ENCODE data around the gene NPAS1.
A peak's percentile ranks its signal among the peaks of the same experiment; 100 is the strongest.
"Not testable (repeated sequence)": the region's sequence is repeated elsewhere in the genome, so short reads cannot be mapped to it uniquely, and the experiment has no call there.

NPAS1 gene

GRCh38 chr19:46990991-46991676, 28.5 kb upstream of the NPAS1 start:
- peak; percentile 84 for DNase-seq (ENCODE audit: low spot score)

- DNase-seq (ENCODE audit: low spot score) = no peak
These were observed 26.7 kb upstream of the NPAS1 start for GRCh38 chr19:46992699-46993535.

DNA sequence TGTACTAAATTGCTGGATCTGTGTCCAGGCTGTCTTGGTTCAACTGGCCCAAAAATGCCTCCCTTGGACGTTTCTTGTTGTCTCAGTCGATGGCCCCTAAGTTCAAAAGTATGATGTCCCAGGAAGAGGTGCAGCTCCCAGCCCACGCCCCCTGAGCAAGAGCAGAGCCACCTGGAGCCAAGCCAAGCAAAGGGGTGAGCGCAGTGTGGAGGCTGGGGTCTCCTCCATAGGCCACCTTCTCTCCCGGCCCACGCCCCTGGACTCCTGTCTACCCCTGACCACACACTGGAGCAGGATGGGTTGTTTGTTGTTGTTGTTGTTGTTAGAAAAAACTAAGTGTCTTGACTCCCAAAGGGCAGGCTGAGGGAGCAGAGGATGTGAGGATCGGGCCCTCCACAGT, 26.0 kb upstream of the NPAS1 start:
- no peak for DNase-seq (ENCODE audit: low spot score)

DNA sequence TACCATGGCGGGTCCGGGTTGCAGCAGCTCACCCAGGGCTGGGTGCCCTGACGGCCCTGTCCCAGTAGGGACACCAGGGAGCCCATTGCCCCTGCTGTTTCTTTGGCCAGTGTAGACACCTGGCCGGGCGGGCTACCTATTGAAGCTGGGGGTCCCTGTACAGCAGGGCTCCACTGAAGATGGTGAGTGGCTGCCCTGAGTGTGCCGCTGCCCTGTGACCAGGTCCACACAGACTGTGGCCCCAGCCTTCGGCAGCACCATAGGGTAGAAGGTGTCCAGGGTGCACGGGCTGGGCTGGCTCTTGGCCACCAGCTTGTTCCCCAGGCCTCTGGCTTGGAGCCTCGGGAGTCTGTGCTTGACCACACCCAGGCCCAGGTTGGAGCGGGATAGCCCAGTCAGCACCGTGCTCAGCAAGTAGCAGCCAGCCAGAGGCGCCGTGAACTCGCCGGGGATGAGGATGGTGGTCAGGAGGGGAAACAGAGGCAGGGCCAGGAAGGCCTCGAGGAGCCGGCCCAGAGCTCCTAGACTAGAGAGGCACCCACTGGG, 25.4 kb upstream of the NPAS1 start:
- DNase-seq (ENCODE audit: low spot score) = no peak

GRCh38 chr19:46995492-46995891, 24.1 kb upstream of the NPAS1 start:
- no peak for DNase-seq (ENCODE audit: low spot score)

GRCh38 chr19:46998445-46999125, 21.1 kb upstream of the NPAS1 start:
- DNase-seq (ENCODE audit: low spot score) = no peak

GRCh38 chr19:46999377-46999776, 20.3 kb upstream of the NPAS1 start:
- no peak for DNase-seq (ENCODE audit: low spot score)

GRCh38 chr19:46999878-47000277, 19.8 kb upstream of the NPAS1 start:
- no peak for DNase-seq (ENCODE audit: low spot score)

- no peak for DNase-seq (ENCODE audit: low spot score)
These were observed 19.3 kb upstream of the NPAS1 start for GRCh38 chr19:47000373-47000772.

- no peak for DNase-seq (ENCODE audit: low spot score)
These were observed 18.1 kb upstream of the NPAS1 start for GRCh38 chr19:47001584-47001983.

DNA sequence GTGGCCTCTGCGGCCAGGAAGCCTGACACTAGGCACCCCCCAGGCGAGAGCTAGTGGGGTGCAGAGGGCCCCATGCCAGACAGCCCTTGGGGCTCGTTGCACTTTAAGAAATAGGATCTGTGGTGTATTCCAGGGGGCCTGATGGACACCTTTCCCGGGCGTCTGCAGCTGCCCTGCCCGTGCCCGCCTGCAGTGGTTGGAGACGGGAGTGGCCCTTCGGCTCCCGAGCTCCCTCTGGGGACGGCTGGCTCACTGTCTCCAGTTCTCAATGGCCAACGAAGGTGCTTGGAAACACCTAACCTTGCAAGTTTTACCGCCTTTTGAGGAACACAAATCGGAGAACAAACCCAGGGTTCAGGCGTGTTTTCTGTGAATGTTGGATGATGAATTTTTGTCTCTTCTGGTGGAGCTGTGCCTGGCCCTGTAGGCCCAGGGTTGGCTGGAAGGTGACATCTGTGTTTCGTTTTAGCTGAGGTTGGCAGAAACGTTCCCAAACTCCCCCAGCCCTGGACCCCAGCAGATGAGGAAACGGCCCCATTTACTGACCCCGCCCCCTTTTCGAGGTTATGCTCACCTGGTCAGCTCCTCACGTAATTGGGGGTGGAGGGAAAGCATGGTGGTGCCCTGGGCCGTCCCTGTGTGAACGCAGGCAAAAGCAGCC, 17.4 kb upstream of the NPAS1 start:
- no peak for DNase-seq (ENCODE audit: low spot score)

- no peak for DNase-seq (ENCODE audit: low spot score)
These were observed 16.6 kb upstream of the NPAS1 start for GRCh38 chr19:47002853-47003610.

GRCh38 chr19:47003611-47004465, 15.8 kb upstream of the NPAS1 start:
- no peak for DNase-seq (ENCODE audit: low spot score)

DNA sequence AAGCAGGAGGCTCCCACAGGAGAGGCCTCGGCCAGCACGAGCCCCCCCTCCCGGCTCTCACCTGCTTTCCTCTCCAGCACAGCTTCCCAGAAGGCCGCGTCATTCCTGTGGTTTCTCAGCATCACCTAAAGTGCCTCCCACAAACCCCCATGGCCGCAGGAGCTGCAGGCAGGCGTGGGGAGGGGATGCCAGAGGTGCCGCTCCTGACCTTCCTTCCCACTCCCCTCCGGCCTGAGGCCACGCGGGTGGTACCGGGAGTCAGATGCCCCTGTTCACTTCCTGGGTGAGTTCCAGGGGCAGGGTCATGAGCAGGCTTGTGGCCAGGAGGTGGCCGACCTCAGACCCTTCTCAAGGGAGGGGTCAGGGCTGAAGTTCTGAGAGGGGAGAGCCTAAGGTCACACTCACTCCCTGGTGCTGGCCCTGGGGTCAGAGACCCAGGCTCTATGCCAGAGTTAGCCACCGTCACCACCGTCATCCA, 14.4 kb upstream of the NPAS1 start:
- no peak for DNase-seq (ENCODE audit: low spot score)

DNA sequence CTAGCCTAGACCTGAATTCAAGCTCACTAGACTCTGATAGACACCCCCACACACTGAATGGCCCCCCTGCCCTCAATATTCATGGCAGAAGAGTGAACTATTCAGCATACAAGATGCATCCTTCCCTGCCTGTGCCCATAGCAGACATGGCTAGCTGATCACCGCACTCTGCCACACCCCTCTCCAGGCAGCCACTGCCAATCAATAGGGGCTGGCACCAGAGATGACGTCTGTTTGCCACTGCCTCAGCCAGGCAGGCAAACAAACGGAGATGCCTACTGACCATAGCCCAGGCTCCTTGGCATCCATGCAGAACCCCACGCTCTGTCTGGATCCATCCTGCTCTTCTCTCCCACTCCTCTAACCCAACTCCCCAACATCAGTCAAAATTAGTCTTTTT, 13.8 kb upstream of the NPAS1 start:
- no peak for DNase-seq (ENCODE audit: low spot score)

- DNase-seq (ENCODE audit: low spot score) = no peak
These were observed 13.1 kb upstream of the NPAS1 start for GRCh38 chr19:47006496-47006895.

DNA sequence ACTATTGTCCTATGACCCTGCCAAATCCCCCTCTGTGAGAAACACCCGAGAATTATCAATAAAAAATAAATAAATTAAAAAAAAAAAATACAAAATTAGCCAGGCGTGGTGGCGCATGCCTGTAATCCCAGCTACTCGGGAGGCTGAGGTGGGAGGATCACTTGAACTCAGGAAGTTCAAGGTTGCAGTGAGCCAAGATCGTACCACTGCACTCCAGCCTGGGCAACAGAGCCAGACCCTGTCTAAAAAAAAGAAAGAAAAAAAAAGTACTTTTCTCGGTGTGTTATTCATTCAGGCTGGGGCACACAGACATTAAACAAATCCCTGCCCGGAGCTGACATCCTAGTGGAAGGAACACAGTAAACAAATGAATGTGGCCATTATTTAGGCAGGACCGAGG, 9.1 kb upstream of the NPAS1 start:
- DNase-seq (ENCODE audit: low spot score) = not testable (repeated sequence)

- no peak for DNase-seq (ENCODE audit: low spot score)
These were observed 7.0 kb upstream of the NPAS1 start for GRCh38 chr19:47012617-47013016.

DNA sequence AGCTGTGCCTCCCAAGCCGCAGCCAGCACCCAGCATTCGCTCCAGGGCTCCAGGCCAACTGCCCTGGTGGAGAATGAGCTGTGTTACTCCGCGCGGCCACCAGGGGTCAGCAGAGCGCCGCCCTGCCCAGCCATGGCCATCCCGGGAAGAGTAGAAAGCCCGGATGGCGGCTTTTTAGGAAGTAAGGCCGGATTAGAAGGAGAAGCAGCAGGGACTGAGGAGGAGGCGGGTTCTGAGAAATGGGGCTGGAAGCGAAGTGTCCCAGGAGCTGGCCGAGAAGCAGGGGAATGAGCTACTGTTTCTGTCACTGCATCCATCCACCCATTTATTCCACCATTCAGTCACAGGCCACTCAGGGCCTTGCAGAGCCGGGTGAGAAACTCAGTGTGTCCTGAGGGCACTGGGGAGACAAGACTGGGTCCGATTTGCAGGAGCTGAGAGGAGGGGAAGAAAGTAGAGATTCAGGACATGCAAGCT, 6.6 kb upstream of the NPAS1 start:
- peak; percentile 92 for DNase-seq (ENCODE audit: low spot score)

DNA sequence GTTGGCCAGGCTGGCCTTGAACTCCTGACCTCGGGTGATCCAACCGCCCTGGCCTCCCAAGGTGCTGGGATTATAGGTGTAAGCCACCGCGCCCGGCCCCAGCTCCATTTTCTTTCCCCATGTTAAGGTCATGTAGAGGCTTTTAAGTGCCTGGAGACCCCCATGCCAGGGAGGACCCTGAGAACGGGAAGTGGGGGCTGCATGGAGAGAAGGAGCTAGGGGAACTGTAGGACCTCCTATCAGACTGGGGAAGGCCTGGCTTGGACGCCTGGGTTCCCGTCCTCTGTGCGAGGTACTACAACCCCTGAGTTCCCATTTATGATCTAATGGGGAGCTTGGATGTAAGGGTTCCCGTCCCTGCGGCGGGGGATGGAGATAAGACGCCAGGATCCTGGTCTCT, 714 bp upstream of the NPAS1 start:
- no peak for DNase-seq (ENCODE audit: low spot score)

Data from AG08395 (cell line).